Left renal pelvis (tissue), 4 donors: ENCODE data around the gene KCNAB2. TPM values are rescaled to one million over a fixed set of nuclear protein-coding genes. Genes with fewer than 3 reads are reported as not detected.
A peak's percentile ranks its signal among the peaks of the same experiment; 100 is the strongest.
"Not testable (repeated sequence)": the region's sequence is repeated elsewhere in the genome, so short reads cannot be mapped to it uniquely, and the experiment has no call there.

ENCODE experiments used
- DNase-seq, 4 donors: peaks; one replicate each; pipeline ENCODE4 v3.0.0-alpha.2; 2013; ENCODE audit warnings: low read depth in 4 of 4, low spot score in 3 of 4
- polyA plus RNA-seq, 4 donors: library from polyadenylated mRNA; unstranded; fragments of 120-200 nt; gene quantifications; one replicate each; pipeline ENCODE4 v1.2.1, GENCODE V29; 2013; ENCODE audit not compliant: insufficient read length in 4 of 4

KCNAB2 gene
- polyA plus RNA-seq, 4 donors = 4.5 to 6.4 (median 5.1) TPM

GRCh38 chr1:6051423-6051822, 5.7 kb downstream of the KCNAB2 start:
- no peak for DNase-seq

- peak; percentile 65 to 81 (median 70) for DNase-seq
These were observed 7.0 kb downstream of the KCNAB2 start for GRCh38 chr1:6052543-6053205.

GRCh38 chr1:6053206-6053546, 7.5 kb downstream of the KCNAB2 start:
- no peak for DNase-seq

- DNase-seq = no peak
These were observed 8.9 kb downstream of the KCNAB2 start for GRCh38 chr1:6054596-6054995.

GRCh38 chr1:6056572-6056948, 10.9 kb downstream of the KCNAB2 start:
- DNase-seq = no peak

GRCh38 chr1:6057170-6057845, 11.6 kb downstream of the KCNAB2 start:
- DNase-seq = no peak

- DNase-seq = no peak
These were observed 14.2 kb downstream of the KCNAB2 start for GRCh38 chr1:6059866-6060265.

- no peak for DNase-seq
These were observed 17.0 kb downstream of the KCNAB2 start for GRCh38 chr1:6062670-6063069.

- DNase-seq = not testable (repeated sequence)
These were observed 17.9 kb downstream of the KCNAB2 start for GRCh38 chr1:6063532-6064053.

GRCh38 chr1:6065093-6065858, 19.6 kb downstream of the KCNAB2 start:
- DNase-seq = no peak

- no peak for DNase-seq
These were observed 21.0 kb downstream of the KCNAB2 start for GRCh38 chr1:6066680-6067079.

- no peak for DNase-seq
These were observed 22.4 kb downstream of the KCNAB2 start for GRCh38 chr1:6068073-6068472.

- DNase-seq = no peak
These were observed 23.2 kb downstream of the KCNAB2 start for GRCh38 chr1:6068932-6069331.

GRCh38 chr1:6069573-6069972, 23.9 kb downstream of the KCNAB2 start:
- no peak for DNase-seq

GRCh38 chr1:6070450-6070974, 24.8 kb downstream of the KCNAB2 start:
- DNase-seq = no peak

- no peak for DNase-seq
These were observed 25.5 kb downstream of the KCNAB2 start for GRCh38 chr1:6071219-6071618.

GRCh38 chr1:6072774-6073479, 27.2 kb downstream of the KCNAB2 start:
- no peak for DNase-seq

- no peak for DNase-seq
These were observed 27.9 kb downstream of the KCNAB2 start for GRCh38 chr1:6073480-6074053.

GRCh38 chr1:6074192-6074901, 28.7 kb downstream of the KCNAB2 start:
- no peak for DNase-seq

- DNase-seq = no peak
These were observed 30.1 kb downstream of the KCNAB2 start for GRCh38 chr1:6075748-6076147.
